Measurements from ENCODE around the gene TUBB8.
"Not testable (repeated sequence)": the region's sequence is repeated elsewhere in the genome, so short reads cannot be mapped to it uniquely, and the experiment has no call there.

The TUBB8 gene
- total RNA-seq = 0 reads per million in 2 donors

GRCh38 chr10:48996-49395, at the start of gene TUBB8:
TSS of gene TUBB8 (minus strand) at chr10:49296. CDS start at chr10:49238, 58 bp downstream.
- no peak for DNase-seq

- DNase-seq = no peak
These were observed 47.4 kb upstream of the TUBB8 start for GRCh38 chr10:96466-96865.

GRCh38 chr10:95356-96115, 46.4 kb upstream of the TUBB8 start:
- no peak for DNase-seq

GRCh38 chr10:94613-95012, 45.5 kb upstream of the TUBB8 start:
- DNase-seq = no peak

- no peak for DNase-seq
These were observed 43.8 kb upstream of the TUBB8 start for GRCh38 chr10:92846-93245.

- no peak for DNase-seq
These were observed 43.1 kb upstream of the TUBB8 start for GRCh38 chr10:92153-92552.

- no peak for DNase-seq
These were observed 42.2 kb upstream of the TUBB8 start for GRCh38 chr10:91313-91712.

- DNase-seq = no peak
These were observed 41.1 kb upstream of the TUBB8 start for GRCh38 chr10:90161-90560.

- no peak for DNase-seq
These were observed 40.2 kb upstream of the TUBB8 start for GRCh38 chr10:89248-89647.

GRCh38 chr10:88253-88652, 39.2 kb upstream of the TUBB8 start:
- DNase-seq = peak in 1 of 5 experiments; percentile 60

- peak in 2 of 5 experiments; percentile 4 to 86 for DNase-seq
These were observed 38.3 kb upstream of the TUBB8 start for GRCh38 chr10:87177-88080.

- no peak for DNase-seq
These were observed 36.9 kb upstream of the TUBB8 start for GRCh38 chr10:86031-86430.

GRCh38 chr10:85044-85443, 35.9 kb upstream of the TUBB8 start:
- DNase-seq = no peak

GRCh38 chr10:83930-84530, 34.9 kb upstream of the TUBB8 start:
- no peak for DNase-seq

- DNase-seq = no peak
These were observed 31.5 kb upstream of the TUBB8 start for GRCh38 chr10:80477-81105.

- DNase-seq = no peak
These were observed 30.6 kb upstream of the TUBB8 start for GRCh38 chr10:79532-80215.

GRCh38 chr10:78556-78955, 29.5 kb upstream of the TUBB8 start:
- DNase-seq = no peak

- DNase-seq = not testable (repeated sequence)
These were observed 25.1 kb upstream of the TUBB8 start for GRCh38 chr10:74266-74621.

GRCh38 chr10:73543-74265, 24.6 kb upstream of the TUBB8 start:
- peak in 2 of 5 experiments; percentile 12 to 19 for DNase-seq

GRCh38 chr10:68156-68555, 19.1 kb upstream of the TUBB8 start:
- DNase-seq = peak in 1 of 5 experiments; percentile 64

GRCh38 chr10:49926-50325, 830 bp upstream of the TUBB8 start:
- DNase-seq = not testable (repeated sequence)

- not testable (repeated sequence) for DNase-seq
These were observed 1.2 kb downstream of the TUBB8 start for GRCh38 chr10:47864-48263.
